Activated CD8-positive, alpha-beta T cell treated with anti-CD3 and anti-CD28 coated beads for 36 hours (primary cell): ENCODE data around the gene XIRP1. TPM values are rescaled to one million over a fixed set of nuclear protein-coding genes. Genes with fewer than 3 reads are reported as not detected.
A peak's percentile ranks its signal among the peaks of the same experiment; 100 is the strongest.

ENCODE experiments used
- ATAC-seq: fragments of 200-7000 bp; cut with Tn5 transposase; one replicate; pipeline ENCODE4 v1.10.0; 2021; ENCODE audit warnings: mild to moderate bottlenecking, moderate library complexity
- CTCF ChIA-PET: fragments of 350-600 bp; sonication (Branson Sonifier 250); formaldehyde crosslinking; loops from one replicate; lab custom pipeline; 2021; ENCODE audit warnings: antibody characterized with exemption; lab: Charles Lee
- POLR2A ChIA-PET: fragments of 350-600 bp; sonication (Branson Sonifier 250); formaldehyde crosslinking; loops from one replicate; lab custom pipeline; 2021; ENCODE audit warnings: antibody characterized with exemption; lab: Charles Lee
- DNase-seq: peaks from one replicate; pipeline ENCODE4 v3.0.0-alpha.2; 2020
- H3K27ac Mint-ChIP-seq: one replicate; pipeline ENCODE4 v1.8.0; 2021; ENCODE audit warnings: mild to moderate bottlenecking, mixed read lengths
- H3K27me3 Mint-ChIP-seq: one replicate; pipeline ENCODE4 v1.8.0; 2021; ENCODE audit warnings: mixed read lengths
- H3K36me3 Mint-ChIP-seq: one replicate; pipeline ENCODE4 v1.8.0; 2021; ENCODE audit warnings: low read depth, mixed read lengths
- H3K4me1 Mint-ChIP-seq: one replicate; pipeline ENCODE4 v1.8.0; 2021; ENCODE audit warnings: low read depth, mixed read lengths
- H3K4me3 Mint-ChIP-seq: one replicate; pipeline ENCODE4 v1.8.0; 2021; ENCODE audit warnings: mild to moderate bottlenecking, moderate library complexity, mixed read lengths
- H3K9me3 Mint-ChIP-seq: one replicate; pipeline ENCODE4 v1.8.0; 2021; ENCODE audit warnings: mixed read lengths
- intact Hi-C: fragments of 100-400 bp; cut with micrococcal nuclease; formaldehyde crosslinking; loops from one replicate; pipeline ENCODE4 v1.10.0; 2022
- total RNA-seq, 2 experiments: library from RNA; stranded (reverse); gene quantifications; one replicate each; pipeline ENCODE4 v1.2.3, GENCODE V29; 2021
- TF ChIP-seq, protein P1 (sequence below): fragments of 200-600 bp; IDR thresholded peaks from one replicate; pipeline ENCODE4 v1.8.0; 2022; ENCODE audit warnings: antibody characterized with exemption, mild to moderate bottlenecking

XIRP1 gene
- total RNA-seq, 2 experiments from 2014 or later = 2.5 TPM

DNA sequence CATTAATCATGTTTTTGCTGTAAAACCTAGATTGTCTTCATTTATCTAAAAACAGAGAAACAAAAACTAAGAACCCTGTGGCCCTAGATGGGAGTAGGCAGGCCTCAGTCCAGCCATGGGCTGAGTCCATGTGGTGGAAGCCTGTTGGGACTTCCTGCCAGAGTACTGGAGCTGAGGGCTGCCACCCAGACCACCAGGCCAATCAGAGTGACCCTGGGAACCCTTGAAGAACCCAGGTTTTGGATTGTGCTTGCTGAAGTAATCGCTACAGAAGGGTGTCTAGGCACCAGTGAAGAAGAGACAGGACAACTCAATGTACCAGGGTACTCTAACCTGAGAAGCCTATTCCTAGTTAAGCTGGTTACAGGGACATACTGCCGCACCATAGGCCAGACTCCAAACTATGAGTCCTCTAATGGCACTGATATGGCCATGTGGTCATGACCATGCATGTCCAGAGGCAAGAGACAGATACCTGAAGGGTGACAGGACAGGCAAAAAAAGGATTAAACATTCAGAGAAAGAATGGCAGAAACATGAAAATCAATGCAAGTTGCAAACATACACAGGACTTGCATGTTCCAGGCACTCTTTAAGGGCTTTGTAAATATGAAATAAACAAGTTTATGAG, 51.9 kb downstream of the XIRP1 start:
- no peaks in the 10 kb centered on the region for H3K27me3 Mint-ChIP-seq
- TF ChIP-seq, protein P1, sequence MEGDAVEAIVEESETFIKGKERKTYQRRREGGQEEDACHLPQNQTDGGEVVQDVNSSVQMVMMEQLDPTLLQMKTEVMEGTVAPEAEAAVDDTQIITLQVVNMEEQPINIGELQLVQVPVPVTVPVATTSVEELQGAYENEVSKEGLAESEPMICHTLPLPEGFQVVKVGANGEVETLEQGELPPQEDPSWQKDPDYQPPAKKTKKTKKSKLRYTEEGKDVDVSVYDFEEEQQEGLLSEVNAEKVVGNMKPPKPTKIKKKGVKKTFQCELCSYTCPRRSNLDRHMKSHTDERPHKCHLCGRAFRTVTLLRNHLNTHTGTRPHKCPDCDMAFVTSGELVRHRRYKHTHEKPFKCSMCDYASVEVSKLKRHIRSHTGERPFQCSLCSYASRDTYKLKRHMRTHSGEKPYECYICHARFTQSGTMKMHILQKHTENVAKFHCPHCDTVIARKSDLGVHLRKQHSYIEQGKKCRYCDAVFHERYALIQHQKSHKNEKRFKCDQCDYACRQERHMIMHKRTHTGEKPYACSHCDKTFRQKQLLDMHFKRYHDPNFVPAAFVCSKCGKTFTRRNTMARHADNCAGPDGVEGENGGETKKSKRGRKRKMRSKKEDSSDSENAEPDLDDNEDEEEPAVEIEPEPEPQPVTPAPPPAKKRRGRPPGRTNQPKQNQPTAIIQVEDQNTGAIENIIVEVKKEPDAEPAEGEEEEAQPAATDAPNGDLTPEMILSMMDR = no peak
- no peaks in the 10 kb centered on the region for H3K9me3 Mint-ChIP-seq
- H3K36me3 Mint-ChIP-seq = peaks cover 53% of the 10 kb centered on the region
- intact Hi-C loops = no loop called here
- ATAC-seq = no peak
- ChIA-PET CTCF (interaction anchor here (0.7 kb wide), 1 partner anchor 148 kb away, joined by 3 read pairs; no protein-coding TSS in a partner anchor), POLR2A (interaction anchor here (0.9 to 1.9 kb wide), 5 partner anchors 10 to 49 kb away, joined by 3 to 7 read pairs (median 3); partner anchors contain the start of gene TTC21A)
- no peak overlapping the region for H3K4me3 Mint-ChIP-seq
- H3K4me1 Mint-ChIP-seq = peaks cover 39% of the 10 kb centered on the region
- DNase-seq = no peak
- H3K27ac Mint-ChIP-seq = peak overlapping the region; percentile 26

DNA sequence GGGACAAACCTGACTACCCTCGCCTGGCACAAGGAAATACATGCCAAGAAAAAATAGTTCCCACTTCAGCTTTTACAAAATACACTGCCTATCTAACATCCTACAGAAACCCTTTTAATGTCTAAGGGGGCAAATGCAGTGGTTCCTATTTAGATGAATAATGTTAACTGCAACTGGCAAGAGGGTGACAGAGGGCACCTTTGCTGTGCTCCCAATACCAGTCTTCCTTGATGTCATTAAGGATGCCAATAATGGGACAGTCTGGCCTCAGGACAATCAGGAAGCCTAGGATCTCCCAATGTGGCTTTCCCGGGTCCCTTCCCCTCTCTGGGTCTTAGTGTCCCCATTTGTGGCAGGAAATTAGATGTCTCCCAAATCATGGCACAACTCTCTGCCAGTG, 53.0 kb downstream of the XIRP1 start:
- ChIA-PET POLR2A (interaction anchor here (0.8 to 1.3 kb wide), 3 partner anchors 12 to 39 kb away, joined by 4 to 5 read pairs (median 5); no protein-coding TSS in a partner anchor), CTCF (no interaction called here)
- no peak for DNase-seq
- H3K27me3 Mint-ChIP-seq = no peaks in the 10 kb centered on the region
- H3K4me1 Mint-ChIP-seq = peaks cover 36% of the 10 kb centered on the region
- H3K9me3 Mint-ChIP-seq = no peaks in the 10 kb centered on the region
- ATAC-seq = no peak
- intact Hi-C loops = no loop called here
- TF ChIP-seq, protein P1 = no peak
- H3K27ac Mint-ChIP-seq = no peak overlapping the region
- H3K36me3 Mint-ChIP-seq = peaks cover 43% of the 10 kb centered on the region
- H3K4me3 Mint-ChIP-seq = no peak overlapping the region

DNA sequence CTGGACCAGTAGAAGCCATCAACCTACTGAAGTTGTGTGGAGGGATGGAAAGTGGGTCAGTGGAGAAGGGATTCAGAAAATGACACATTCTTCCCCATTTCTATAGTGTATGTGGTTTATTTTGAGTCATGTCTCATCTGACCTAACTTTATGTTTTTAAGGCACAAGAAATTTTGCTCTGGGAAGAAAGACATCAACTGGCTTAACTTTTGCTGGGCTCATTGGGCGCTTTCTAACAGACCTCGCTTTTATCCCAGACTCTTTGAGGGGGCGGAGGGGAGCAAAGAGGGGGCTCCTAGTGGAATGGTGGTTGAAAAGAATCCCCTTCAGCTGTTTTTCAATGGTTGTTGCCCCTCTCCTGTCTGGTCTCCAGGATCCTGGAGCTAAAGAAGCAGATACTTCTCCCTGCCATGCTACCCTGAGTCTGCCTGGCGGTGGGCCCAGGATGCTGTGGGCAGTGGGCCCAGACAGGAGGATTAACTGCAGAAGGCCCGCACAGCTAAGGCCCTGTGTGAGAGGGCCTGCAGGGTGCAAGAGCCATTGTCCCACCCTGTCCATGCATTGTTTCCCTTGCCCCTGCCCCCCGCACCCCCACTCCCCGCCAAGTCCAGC, 53.5 kb downstream of the XIRP1 start:
- no peaks in the 10 kb centered on the region for H3K27me3 Mint-ChIP-seq
- TF ChIP-seq, protein P1 = no peak
- H3K4me1 Mint-ChIP-seq = peaks cover 36% of the 10 kb centered on the region
- ATAC-seq = peak; percentile 34
- peaks cover 38% of the 10 kb centered on the region for H3K36me3 Mint-ChIP-seq
- intact Hi-C loops = no loop called here
- no peak for DNase-seq
- ChIA-PET POLR2A (interaction anchor here (0.8 to 1.3 kb wide), 3 partner anchors 11 to 40 kb away, joined by 4 to 5 read pairs (median 5); no protein-coding TSS in a partner anchor), CTCF (no interaction called here)
- peak overlapping the region; percentile 48 for H3K27ac Mint-ChIP-seq
- H3K4me3 Mint-ChIP-seq = no peak overlapping the region
- no peaks in the 10 kb centered on the region for H3K9me3 Mint-ChIP-seq

DNA sequence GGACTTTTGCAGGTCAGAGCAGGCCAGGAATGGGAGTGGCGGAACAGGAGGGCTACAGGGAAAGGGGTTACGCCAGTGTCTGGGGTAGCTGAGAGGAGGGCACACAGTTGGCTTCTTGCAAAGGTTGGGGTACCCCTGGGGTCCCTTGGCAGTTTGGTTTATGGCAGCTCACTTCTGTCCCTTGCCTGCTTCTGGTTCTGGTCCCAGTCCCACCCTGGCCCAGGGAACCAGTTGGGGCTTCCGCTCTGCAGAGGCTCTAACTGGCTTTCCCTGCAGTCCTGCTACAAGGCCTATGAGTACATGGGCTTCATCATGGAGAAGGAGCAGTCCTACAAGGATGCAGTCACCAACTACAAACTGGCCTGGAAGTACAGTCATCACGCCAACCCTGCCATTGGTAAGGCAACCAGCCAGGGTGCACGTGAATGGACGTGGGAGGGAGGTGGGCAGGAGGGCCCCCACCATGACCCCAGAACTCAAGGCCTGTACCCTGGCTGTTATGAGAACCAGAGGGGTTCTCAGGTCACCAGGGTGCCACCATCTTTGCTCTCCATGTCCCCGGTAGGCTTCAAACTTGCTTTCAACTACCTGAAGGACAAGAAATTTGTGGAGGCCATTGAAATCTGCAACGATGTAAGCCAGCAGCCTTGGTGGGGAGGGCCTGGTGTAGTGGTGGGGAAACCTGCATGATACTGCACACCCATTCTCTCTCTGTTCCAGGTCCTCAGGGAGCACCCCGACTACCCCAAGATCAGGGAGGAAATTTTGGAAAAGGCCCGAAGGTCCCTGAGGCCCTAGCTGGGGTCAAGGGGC, 54.2 kb downstream of the XIRP1 start:
- peaks cover 38% of the 10 kb centered on the region for H3K4me1 Mint-ChIP-seq
- H3K9me3 Mint-ChIP-seq = no peaks in the 10 kb centered on the region
- H3K36me3 Mint-ChIP-seq = peaks cover 31% of the 10 kb centered on the region
- POLR2A ChIA-PET = interaction anchor here (0.8 to 1.3 kb wide), 6 partner anchors 10 to 129 kb away, joined by 3 to 5 read pairs (median 4); no protein-coding TSS in a partner anchor
- DNase-seq (no peak), ATAC-seq (peak; percentile 10)
- H3K27ac Mint-ChIP-seq = peak overlapping the region; percentile 48
- H3K27me3 Mint-ChIP-seq = no peaks in the 10 kb centered on the region
- no peak overlapping the region for H3K4me3 Mint-ChIP-seq
- CTCF ChIA-PET = interaction anchor here (1.0 to 2.4 kb wide), 2 partner anchors 11 to 150 kb away, joined by 4 to 12 read pairs; no protein-coding TSS in a partner anchor
- intact Hi-C loops = no loop called here
- TF ChIP-seq, protein P1 = no peak
